Caco-2 (cell line): ENCODE data around the gene MYO6. TPM values are rescaled to one million over a fixed set of nuclear protein-coding genes. Genes with fewer than 3 reads are reported as not detected.

Experiments used
- BruUV-seq: library from RNA; stranded (reverse); fragments of 400-500 nt; replicated peaks from 2 replicates; lab custom pipeline; 2021; lab: Mats Ljungman, UMichigan
- CTCF ChIA-PET: fragments of 300-600 bp; sonication (Branson Sonifier 250); formaldehyde crosslinking; loops from one replicate; lab custom pipeline; 2022; ENCODE audit warnings: antibody characterized with exemption; lab: Charles Lee
- POLR2A ChIA-PET: fragments of 300-600 bp; sonication (Branson Sonifier 250); formaldehyde crosslinking; loops from one replicate; lab custom pipeline; 2022; ENCODE audit warnings: antibody characterized with exemption; lab: Charles Lee
- DNase-seq, 2 experiments: peaks; one replicate each; pipeline versions ENCODE4 v3.0.0 to v3.0.0-alpha.2; 2020 to 2022
- H3K27me3 ChIP-seq: replicated peaks from 2 replicates; pipeline ENCODE4 v1.6.0; 2011; ENCODE audit warnings: low read length; ENCODE audit not compliant: control insufficient read depth, insufficient read depth
- H3K36me3 ChIP-seq: 2 replicates; pipeline ENCODE4 v1.5.1; 2011; ENCODE audit warnings: low read length; ENCODE audit not compliant: control insufficient read depth, insufficient read depth
- H3K4me1 ChIP-seq: fragments of 250-450 bp; sonication (Bioruptor Pico); 2 replicates; pipeline ENCODE4 v1.5.1; 2020; ENCODE audit warnings: mild to moderate bottlenecking
- H3K4me3 ChIP-seq: 2 replicates; pipeline ENCODE4 v1.5.1; 2011; ENCODE audit warnings: low read depth, mild to moderate bottlenecking, control low read depth, low read length
- H3K9me3 ChIP-seq: fragments of 250-450 bp; sonication (Bioruptor Pico); 2 replicates; pipeline ENCODE4 v1.5.1; 2020; ENCODE audit warnings: mild to moderate bottlenecking, moderate library complexity
- H3K27ac Mint-ChIP-seq: one replicate; pipeline ENCODE4 v1.8.0; 2022; ENCODE audit warnings: mixed read lengths; ENCODE audit not compliant: unreplicated experiment
- H3K27me3 Mint-ChIP-seq: one replicate; pipeline ENCODE4 v1.8.0; 2022; ENCODE audit warnings: mixed read lengths; ENCODE audit not compliant: insufficient read depth, unreplicated experiment
- H3K36me3 Mint-ChIP-seq: one replicate; pipeline ENCODE4 v1.8.0; 2022; ENCODE audit warnings: mild to moderate bottlenecking, mixed read lengths; ENCODE audit not compliant: insufficient read depth, unreplicated experiment
- H3K4me1 Mint-ChIP-seq: one replicate; pipeline ENCODE4 v1.8.0; 2022; ENCODE audit warnings: low read depth, mixed read lengths; ENCODE audit not compliant: unreplicated experiment
- H3K4me3 Mint-ChIP-seq: one replicate; pipeline ENCODE4 v1.8.0; 2022; ENCODE audit warnings: mild to moderate bottlenecking, moderate library complexity, mixed read lengths; ENCODE audit not compliant: unreplicated experiment
- H3K9me3 Mint-ChIP-seq: one replicate; pipeline ENCODE4 v1.8.0; 2022; ENCODE audit warnings: mixed read lengths; ENCODE audit not compliant: unreplicated experiment
- CTCF ChIP-seq, 2 experiments: fragments of 200-600 bp in 1 of 2; IDR thresholded peaks; 1 replicate in 1 of 2; 2 replicates in 1 of 2; pipeline versions ENCODE4 v1.5.1 to v1.8.0; 2011 to 2022; ENCODE audit warnings: antibody characterized with exemption in 1 of 2, control low read depth in 1 of 2, inconsistent platforms in 1 of 2, low read depth in 1 of 2, low read length in 1 of 2, mild to moderate bottlenecking in 1 of 2, moderate library complexity in 1 of 2; ENCODE audit not compliant: insufficient read depth in 1 of 2, severe bottlenecking in 1 of 2, unreplicated experiment in 1 of 2
- intact Hi-C: fragments of 100-400 bp; cut with micrococcal nuclease; formaldehyde crosslinking; loops from one replicate; pipeline ENCODE4 v1.10.0; 2022; ENCODE audit not compliant: unreplicated experiment
- total RNA-seq: library from RNA; stranded (reverse); gene quantifications from 2 replicates; pipeline ENCODE4 v1.2.3, GENCODE V29; 2022

Gene MYO6
- total RNA-seq, 1 experiment from 2014 or later, result 43.0 TPM

- Histone ChIP-seq H3K4me1 (peaks cover 9% of the 10 kb centered on the region; the same call in 1 of the 2 replicates), H3K9me3 (no peaks in the 10 kb centered on the region), H3K36me3 (no peaks in the 10 kb centered on the region), H3K4me3 (no peak overlapping the region), H3K27me3 (no peaks in the 10 kb centered on the region)
- H3K9me3 Mint-ChIP-seq, result no peaks in the 10 kb centered on the region
- no peaks in the 10 kb centered on the region for H3K27me3 Mint-ChIP-seq
- DNase-seq, result no peak
- no TSS peak for BruUV-seq
- H3K4me3 Mint-ChIP-seq, result no peak overlapping the region
- POLR2A ChIA-PET, result no interaction called here
- no peak for TF ChIP-seq CTCF (IDR thresholded peaks at IDR 0.05; ENCODE audit: insufficient read depth in 1 of 2, low read depth in 1 of 2, low read length in 1 of 2, severe bottlenecking in 1 of 2, unreplicated experiment in 1 of 2)
- H3K4me1 Mint-ChIP-seq, result peaks cover 18% of the 10 kb centered on the region
- CTCF ChIA-PET, result interaction anchor here (0.8 kb wide), 1 partner anchor 14 kb away, joined by 3 read pairs; no protein-coding TSS in a partner anchor
- no peaks in the 10 kb centered on the region for H3K36me3 Mint-ChIP-seq
- intact Hi-C loops, result loop anchor here (1.0 kb wide), 1 partner anchor 11 kb away; no protein-coding TSS in a partner anchor
- H3K27ac Mint-ChIP-seq, result no peak overlapping the region
Observed at GRCh38 chr6:75946146-75946831, 197.2 kb downstream of the MYO6 start.

DNA sequence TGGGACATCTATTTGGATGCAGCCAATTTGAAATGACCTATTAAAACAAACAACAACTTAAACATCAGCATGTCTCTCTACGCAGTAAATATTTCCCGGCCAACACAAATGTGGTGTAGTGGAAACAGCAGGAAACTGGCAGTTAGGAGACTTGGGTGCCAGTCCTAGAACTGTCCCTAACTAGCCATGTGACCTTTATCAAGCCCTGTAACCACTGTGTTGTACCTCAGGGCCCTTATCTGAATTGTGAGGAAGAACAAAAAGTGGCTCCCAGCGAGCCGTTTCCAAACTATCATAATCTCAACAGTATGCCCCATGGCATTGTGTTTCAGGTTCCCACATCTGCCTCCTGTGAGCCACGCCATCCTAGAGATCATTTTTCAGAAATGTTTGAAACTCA is 198.9 kb downstream of the MYO6 start:
- Mint-ChIP-seq H3K4me3 (no peak overlapping the region), H3K27me3 (no peaks in the 10 kb centered on the region), H3K27ac (no peak overlapping the region), H3K9me3 (no peaks in the 10 kb centered on the region), H3K36me3 (no peaks in the 10 kb centered on the region), H3K4me1 (peaks cover 18% of the 10 kb centered on the region)
- ChIA-PET CTCF (no interaction called here), POLR2A (no interaction called here)
- H3K9me3 ChIP-seq, result no peaks in the 10 kb centered on the region
- H3K27me3 ChIP-seq, result no peaks in the 10 kb centered on the region
- intact Hi-C loops, result no loop called here
- no peaks in the 10 kb centered on the region for H3K36me3 ChIP-seq
- peaks cover 9% of the 10 kb centered on the region; the same call in 1 of the 2 replicates for H3K4me1 ChIP-seq
- no peak overlapping the region for H3K4me3 ChIP-seq
- BruUV-seq, result no TSS peak
- TF ChIP-seq CTCF (IDR thresholded peaks at IDR 0.05; ENCODE audit: insufficient read depth in 1 of 2, low read depth in 1 of 2, low read length in 1 of 2, severe bottlenecking in 1 of 2, unreplicated experiment in 1 of 2), result no peak
- DNase-seq, result no peak

DNA sequence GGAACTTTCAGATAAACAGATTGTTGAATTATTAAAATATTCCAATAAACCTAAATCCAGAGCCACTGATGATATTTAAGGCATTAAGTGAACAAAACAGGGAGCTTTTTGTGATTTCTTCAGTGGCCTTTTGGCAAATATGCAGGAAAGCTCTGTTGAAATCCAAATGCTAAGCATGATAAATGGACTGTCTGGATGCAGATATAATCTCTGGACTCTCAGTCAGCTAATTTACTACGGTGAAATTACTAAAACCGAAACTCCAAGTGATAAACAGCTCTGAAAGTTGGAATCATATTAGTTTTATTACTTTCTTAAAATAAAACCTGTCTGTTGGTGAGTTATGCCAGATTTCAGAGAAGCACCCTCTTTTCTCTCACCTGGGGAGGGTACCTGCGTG is 203.1 kb downstream of the MYO6 start:
- POLR2A ChIA-PET, result no interaction called here
- Mint-ChIP-seq H3K4me3 (no peak overlapping the region), H3K4me1 (peaks cover 5% of the 10 kb centered on the region), H3K27me3 (peaks cover 5% of the 10 kb centered on the region), H3K27ac (no peak overlapping the region), H3K36me3 (no peaks in the 10 kb centered on the region), H3K9me3 (no peaks in the 10 kb centered on the region)
- Histone ChIP-seq H3K27me3 (no peaks in the 10 kb centered on the region), H3K4me3 (no peak overlapping the region), H3K4me1 (no peaks in the 10 kb centered on the region), H3K36me3 (no peaks in the 10 kb centered on the region), H3K9me3 (no peaks in the 10 kb centered on the region)
- no peak for DNase-seq
- no TSS peak for BruUV-seq
- CTCF ChIA-PET, result no interaction called here
- intact Hi-C loops, result no loop called here
- no peak for TF ChIP-seq CTCF (IDR thresholded peaks at IDR 0.05; ENCODE audit: insufficient read depth in 1 of 2, low read depth in 1 of 2, low read length in 1 of 2, severe bottlenecking in 1 of 2, unreplicated experiment in 1 of 2)
